Neural crest cell (in vitro differentiated cells): ENCODE measurements around the gene FCMR. TPM values are rescaled to one million over a fixed set of nuclear protein-coding genes. Genes with fewer than 3 reads are reported as not detected.

Experiments
- DNase-seq: peaks from one replicate; pipeline ENCODE4 v3.0.0; 2021; ENCODE audit warnings: low read depth, mixed read lengths, low spot score
- H3K27ac Mint-ChIP-seq: one replicate; pipeline ENCODE4 v1.8.0; 2021; ENCODE audit warnings: mild to moderate bottlenecking, mixed read lengths; ENCODE audit not compliant: unreplicated experiment
- H3K27me3 Mint-ChIP-seq: 2 replicates; pipeline ENCODE4 v1.8.0; 2021; ENCODE audit warnings: low read depth, mild to moderate bottlenecking, mixed read lengths
- H3K36me3 Mint-ChIP-seq: 2 replicates; pipeline ENCODE4 v1.8.0; 2021; ENCODE audit warnings: low read depth, mild to moderate bottlenecking, mixed read lengths
- H3K4me1 Mint-ChIP-seq: 2 replicates; pipeline ENCODE4 v1.8.0; 2021; ENCODE audit warnings: mixed read lengths
- H3K4me3 Mint-ChIP-seq: one replicate; pipeline ENCODE4 v1.8.0; 2021; ENCODE audit warnings: mild to moderate bottlenecking, mixed read lengths
- H3K9me3 Mint-ChIP-seq: 2 replicates; pipeline ENCODE4 v1.8.0; 2021; ENCODE audit warnings: mixed read lengths
- total RNA-seq: library from RNA; stranded (reverse); gene quantifications from 2 replicates; pipeline ENCODE4 v1.2.1, GENCODE V29; 2021
- TF ChIP-seq, protein P1 (sequence below): fragments of 200-600 bp; sonication (generic); conservative IDR thresholded peaks from 2 replicates; pipeline ENCODE4 v1.5.0; 2021; ENCODE audit warnings: antibody characterized with exemption, mild to moderate bottlenecking

Gene FCMR
- total RNA-seq, 1 donor from 2014 or later, result not detected

DNA sequence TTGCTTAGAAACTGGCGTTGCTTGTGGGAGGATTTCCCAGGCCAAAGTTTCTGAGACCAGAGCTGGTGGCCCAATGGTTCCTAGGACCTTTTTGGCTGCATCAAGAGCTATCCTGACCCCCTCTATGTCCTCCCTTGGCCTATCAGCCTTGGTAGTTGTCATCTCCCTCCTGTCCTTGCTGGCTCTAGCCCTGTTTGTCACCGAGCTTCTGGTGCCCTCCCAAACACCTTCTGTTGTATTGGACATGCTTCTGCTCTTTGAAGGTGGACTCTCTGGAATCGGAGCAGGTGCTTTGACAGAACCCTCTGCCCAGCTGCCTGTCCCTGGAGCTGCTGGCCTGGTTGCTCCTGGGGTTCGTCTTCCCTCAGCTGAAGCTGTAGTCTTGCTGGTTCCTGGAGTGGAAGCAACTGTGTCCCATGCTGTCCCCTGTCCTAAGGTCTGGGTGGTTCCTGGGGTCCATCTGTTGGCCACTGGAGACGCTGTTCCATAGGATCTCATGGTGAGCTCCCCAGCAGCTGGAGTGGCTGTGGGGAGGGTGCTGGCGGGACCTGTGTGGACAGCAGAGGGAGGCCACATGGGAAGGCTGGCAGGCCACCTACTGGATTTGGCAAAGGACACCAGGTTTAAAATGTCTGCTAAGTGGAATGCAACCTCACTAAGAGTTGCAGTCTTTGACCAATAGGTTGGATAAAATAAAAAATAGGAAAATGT lies 39.1 kb upstream of the FCMR start:
- TF ChIP-seq, protein P1, sequence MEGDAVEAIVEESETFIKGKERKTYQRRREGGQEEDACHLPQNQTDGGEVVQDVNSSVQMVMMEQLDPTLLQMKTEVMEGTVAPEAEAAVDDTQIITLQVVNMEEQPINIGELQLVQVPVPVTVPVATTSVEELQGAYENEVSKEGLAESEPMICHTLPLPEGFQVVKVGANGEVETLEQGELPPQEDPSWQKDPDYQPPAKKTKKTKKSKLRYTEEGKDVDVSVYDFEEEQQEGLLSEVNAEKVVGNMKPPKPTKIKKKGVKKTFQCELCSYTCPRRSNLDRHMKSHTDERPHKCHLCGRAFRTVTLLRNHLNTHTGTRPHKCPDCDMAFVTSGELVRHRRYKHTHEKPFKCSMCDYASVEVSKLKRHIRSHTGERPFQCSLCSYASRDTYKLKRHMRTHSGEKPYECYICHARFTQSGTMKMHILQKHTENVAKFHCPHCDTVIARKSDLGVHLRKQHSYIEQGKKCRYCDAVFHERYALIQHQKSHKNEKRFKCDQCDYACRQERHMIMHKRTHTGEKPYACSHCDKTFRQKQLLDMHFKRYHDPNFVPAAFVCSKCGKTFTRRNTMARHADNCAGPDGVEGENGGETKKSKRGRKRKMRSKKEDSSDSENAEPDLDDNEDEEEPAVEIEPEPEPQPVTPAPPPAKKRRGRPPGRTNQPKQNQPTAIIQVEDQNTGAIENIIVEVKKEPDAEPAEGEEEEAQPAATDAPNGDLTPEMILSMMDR, result no peak
- peaks cover 13% of the 10 kb centered on the region for H3K4me1 Mint-ChIP-seq
- no peaks in the 10 kb centered on the region for H3K9me3 Mint-ChIP-seq
- H3K36me3 Mint-ChIP-seq, result no peaks in the 10 kb centered on the region
- H3K27ac Mint-ChIP-seq, result no peak overlapping the region
- no peaks in the 10 kb centered on the region for H3K27me3 Mint-ChIP-seq
- DNase-seq, result no peak
- no peak overlapping the region for H3K4me3 Mint-ChIP-seq

GRCh38 chr1:206958144-206958543 lies 36.4 kb upstream of the FCMR start:
- no peaks in the 10 kb centered on the region for H3K9me3 Mint-ChIP-seq
- no peak overlapping the region for H3K27ac Mint-ChIP-seq
- H3K36me3 Mint-ChIP-seq, result no peaks in the 10 kb centered on the region
- no peak overlapping the region for H3K4me3 Mint-ChIP-seq
- no peaks in the 10 kb centered on the region for H3K27me3 Mint-ChIP-seq
- TF ChIP-seq, protein P1, result no peak
- peaks cover 17% of the 10 kb centered on the region for H3K4me1 Mint-ChIP-seq
- no peak for DNase-seq

DNA sequence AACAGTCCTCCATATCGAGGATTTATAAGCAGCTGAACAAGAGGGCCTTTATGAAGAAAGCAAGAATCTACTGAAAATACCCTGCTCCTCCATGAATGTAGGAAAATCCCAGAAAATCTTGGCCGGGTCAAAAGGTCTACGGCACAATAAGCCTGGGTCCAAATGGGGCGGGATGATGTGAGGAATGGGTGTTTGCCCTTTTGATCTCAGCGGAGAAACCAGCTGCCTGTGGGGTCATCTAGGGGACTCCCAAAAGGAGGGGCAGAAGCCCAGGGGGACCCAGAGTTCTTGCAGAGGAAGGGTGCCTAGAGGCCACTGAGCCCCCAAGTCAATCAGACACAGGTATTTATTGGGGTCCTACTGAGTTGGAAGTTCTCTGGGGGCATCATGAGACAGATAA lies 35.9 kb upstream of the FCMR start:
- TF ChIP-seq, protein P1, result no peak
- Mint-ChIP-seq H3K36me3 (no peaks in the 10 kb centered on the region), H3K27me3 (no peaks in the 10 kb centered on the region), H3K9me3 (no peaks in the 10 kb centered on the region), H3K27ac (no peak overlapping the region), H3K4me3 (no peak overlapping the region), H3K4me1 (peaks cover 17% of the 10 kb centered on the region)
- no peak for DNase-seq

- Mint-ChIP-seq H3K27me3 (no peaks in the 10 kb centered on the region), H3K27ac (no peak overlapping the region), H3K4me3 (no peak overlapping the region), H3K36me3 (no peaks in the 10 kb centered on the region), H3K4me1 (peaks cover 17% of the 10 kb centered on the region), H3K9me3 (no peaks in the 10 kb centered on the region)
- TF ChIP-seq, protein P1, result no peak
- no peak for DNase-seq
These were observed 34.0 kb upstream of the FCMR start for GRCh38 chr1:206955476-206956451.

GRCh38 chr1:206954459-206955342 lies 33.0 kb upstream of the FCMR start:
- Mint-ChIP-seq H3K9me3 (peaks cover 4% of the 10 kb centered on the region), H3K36me3 (no peaks in the 10 kb centered on the region), H3K4me1 (peaks cover 17% of the 10 kb centered on the region), H3K27me3 (no peaks in the 10 kb centered on the region), H3K4me3 (no peak overlapping the region), H3K27ac (no peak overlapping the region)
- TF ChIP-seq, protein P1, result no peak
- no peak for DNase-seq
